ENCODE results near the gene HMGN4. TPM values are rescaled to one million over a fixed set of nuclear protein-coding genes. Genes with fewer than 3 reads are reported as not detected.

Gene HMGN4
- total and polyA plus RNA-seq, 2 donors (not counting 3 experiments of a cell fraction or from before 2014, with no cell fraction given), result 13.1 to 36.9 TPM

- Histone ChIP-seq H3K27ac (ENCODE audit: insufficient read depth, low read depth, low read length) (no peak overlapping the region), H3K36me3 (ENCODE audit: control insufficient read depth in 2 of 2, extremely low read depth in 1 of 2, insufficient read depth in 2 of 2, low read length in 2 of 2) (no peaks in the 10 kb centered on the region), H3K4me3 (replicated peaks in 1 of 3; ENCODE audit: insufficient read depth in 1 of 3, low read depth in 1 of 3, low read length in 3 of 3) (peak overlapping the region in 1 of 3 experiments; percentile 70), H3K4me2 (ENCODE audit: insufficient read depth, low read length) (peak overlapping the region; percentile 100), H3K9me1 (replicated peaks; ENCODE audit: control insufficient read depth, extremely low read depth, insufficient read depth, low read length) (no peaks in the 10 kb centered on the region), H3K79me2 (ENCODE audit: control insufficient read depth, insufficient read depth, low read length) (no peaks in the 10 kb centered on the region), H3K27me3 (ENCODE audit: control insufficient read depth in 2 of 2, insufficient read depth in 2 of 2, low read length in 2 of 2) (peaks cover 3 to 12% of the 10 kb centered on the region in 2 experiments), H3K9ac (replicated peaks; ENCODE audit: extremely low read depth, insufficient read depth, low read length) (no peak overlapping the region), H4K20me1 (replicated peaks; ENCODE audit: control insufficient read depth, extremely low read depth, insufficient read depth, low read length) (no peaks in the 10 kb centered on the region), H3K9me3 (replicated peaks; ENCODE audit: control insufficient read depth, insufficient read depth, low read length) (no peaks in the 10 kb centered on the region), H2AFZ (ENCODE audit: low read depth, low read length) (peak overlapping the region; percentile 66), H3K4me1 (ENCODE audit: control insufficient read depth, extremely low read depth, insufficient read depth, low read length) (peaks cover 13% of the 10 kb centered on the region)
- POLR2A ChIA-PET, result interaction anchor here (0.9 kb wide), 1 partner anchor 13 kb away, joined by 4 read pairs; no protein-coding TSS in a partner anchor
- CTCF ChIA-PET, result interaction anchor here (1.3 to 5.7 kb wide), 4 partner anchors 13 to 215 kb away, joined by 3 to 36 read pairs (median 20); no protein-coding TSS in a partner anchor
- dilution Hi-C loops (cut with MboI; ENCODE audit: extremely low pct_ligation_motif_present, low sequenced_read_pairs) (no loop called here), intact Hi-C loops (cut with micrococcal nuclease) (loop anchor here (1.0 to 10.0 kb wide), 3 partner anchors 12 to 532 kb away; a partner anchor contains a TSS)
- no peak for TF ChIP-seq MAX (IDR thresholded peaks at IDR 0.05; ENCODE audit: insufficient read depth, insufficient read length)
- peak; percentile 2 for TF ChIP-seq JUN (IDR thresholded peaks at IDR 0.05; ENCODE audit: borderline replicate concordance, insufficient read depth, insufficient read length, low read depth)
- no peak for TF ChIP-seq EZH2 (IDR thresholded peaks at IDR 0.05; ENCODE audit: borderline replicate concordance, low read depth, low read length, severe bottlenecking)
- no peak for TF ChIP-seq POLR2A (IDR thresholded peaks at IDR 0.05; ENCODE audit: low read depth, low read length)
- TF ChIP-seq GATA2 (IDR thresholded peaks at IDR 0.05; ENCODE audit: insufficient read depth, insufficient read length, low read depth, low read length), result peak; percentile 26
- TF ChIP-seq FOS (IDR thresholded peaks at IDR 0.05; ENCODE audit: borderline replicate concordance, insufficient read depth, low read length), result no peak
- FAIRE-seq (peak; percentile 76), DNase-seq (ENCODE audit: low read depth, low spot score) (peak; percentile 59)
- BruUV-seq (replicated peaks), result TSS peak; percentile 94
These were observed 18.3 kb downstream of the HMGN4 start for GRCh38 chr6:26556263-26557070.
